HEK293 (cell line): ENCODE measurements around the gene TARDBP.

ENCODE experiments used
- AEBP2 ChIP-seq: fragments of 450-650 bp; formaldehyde crosslinking; IDR thresholded peaks from 2 replicates; pipeline ENCODE4 v1.5.1; 2016; ENCODE audit warnings: missing biosample characterization, missing genetic modification characterization, borderline replicate concordance
- FEZF1 ChIP-seq: fragments of 450-650 bp; formaldehyde crosslinking; IDR thresholded peaks from 2 replicates; pipeline ENCODE4 v1.5.1; 2016; ENCODE audit warnings: missing biosample characterization, missing genetic modification characterization
- KLF9 ChIP-seq: fragments of 450-650 bp; formaldehyde crosslinking; IDR thresholded peaks from 2 replicates; pipeline ENCODE4 v1.5.1; 2016; ENCODE audit warnings: missing biosample characterization, missing genetic modification characterization, low read depth
- SCRT1 ChIP-seq: fragments of 450-650 bp; formaldehyde crosslinking; IDR thresholded peaks from 2 replicates; pipeline ENCODE4 v1.5.1; 2016; ENCODE audit warnings: missing biosample characterization, missing genetic modification characterization, borderline replicate concordance
- ZBTB1 ChIP-seq: fragments of 450-650 bp; formaldehyde crosslinking; IDR thresholded peaks from 2 replicates; pipeline ENCODE4 v1.5.1; 2016; ENCODE audit warnings: missing biosample characterization, missing genetic modification characterization
- ZBTB7A ChIP-seq: fragments of 450-650 bp; formaldehyde crosslinking; IDR thresholded peaks from 2 replicates; pipeline ENCODE4 v1.5.1; 2016; ENCODE audit warnings: low read depth, missing biosample characterization, missing genetic modification characterization
- ZEB2 ChIP-seq: fragments of 450-650 bp; formaldehyde crosslinking; IDR thresholded peaks from 2 replicates; pipeline ENCODE4 v1.5.1; 2016; ENCODE audit warnings: missing biosample characterization, missing genetic modification characterization
- ZIC2 ChIP-seq: fragments of 450-650 bp; formaldehyde crosslinking; IDR thresholded peaks from 2 replicates; pipeline ENCODE4 v1.5.1; 2016; ENCODE audit warnings: missing biosample characterization, missing genetic modification characterization
- ZNF138 ChIP-seq: fragments of 450-650 bp; formaldehyde crosslinking; IDR thresholded peaks from 2 replicates; pipeline ENCODE4 v1.5.1; 2016; ENCODE audit warnings: missing biosample characterization, missing genetic modification characterization, borderline replicate concordance
- ZNF146 ChIP-seq: fragments of 450-650 bp; formaldehyde crosslinking; IDR thresholded peaks from 2 replicates; pipeline ENCODE4 v1.5.1; 2016; ENCODE audit warnings: missing biosample characterization, missing genetic modification characterization
- ZNF221 ChIP-seq: fragments of 450-650 bp; formaldehyde crosslinking; IDR thresholded peaks from 2 replicates; pipeline ENCODE4 v1.5.1; 2017; ENCODE audit warnings: missing biosample characterization, missing genetic modification characterization, borderline replicate concordance
- ZNF239 ChIP-seq: fragments of 450-650 bp; formaldehyde crosslinking; IDR thresholded peaks from 2 replicates; pipeline ENCODE4 v1.5.1; 2016; ENCODE audit warnings: missing biosample characterization, missing genetic modification characterization
- ZNF248 ChIP-seq: fragments of 450-650 bp; formaldehyde crosslinking; IDR thresholded peaks from 2 replicates; pipeline ENCODE4 v1.5.1; 2017; ENCODE audit warnings: missing biosample characterization, missing genetic modification characterization
- ZNF335 ChIP-seq: fragments of 450-650 bp; formaldehyde crosslinking; conservative IDR thresholded peaks from 2 replicates; pipeline ENCODE4 v1.5.1; 2016; ENCODE audit warnings: missing biosample characterization, missing genetic modification characterization
- ZNF37A ChIP-seq: fragments of 450-650 bp; IDR thresholded peaks from 2 replicates; pipeline ENCODE4 v1.5.1; 2018; ENCODE audit warnings: missing biosample characterization, missing genetic modification characterization
- ZNF433 ChIP-seq: fragments of 450-650 bp; formaldehyde crosslinking; IDR thresholded peaks from 2 replicates; pipeline ENCODE4 v1.5.1; 2016; ENCODE audit warnings: missing biosample characterization, missing genetic modification characterization, low read depth
- ZNF488 ChIP-seq: fragments of 450-650 bp; formaldehyde crosslinking; IDR thresholded peaks from 2 replicates; pipeline ENCODE4 v1.5.1; 2016; ENCODE audit warnings: missing biosample characterization, missing genetic modification characterization
- ZNF510 ChIP-seq: fragments of 450-650 bp; formaldehyde crosslinking; IDR thresholded peaks from 2 replicates; pipeline ENCODE4 v1.5.1; 2018; ENCODE audit warnings: mild to moderate bottlenecking, missing genetic modification characterization, missing biosample characterization; ENCODE audit not compliant: insufficient replicate concordance
- ZNF558 ChIP-seq: fragments of 450-650 bp; formaldehyde crosslinking; IDR thresholded peaks from 2 replicates; pipeline ENCODE4 v1.5.1; 2016; ENCODE audit warnings: missing biosample characterization, missing genetic modification characterization
- ZNF596 ChIP-seq: fragments of 450-650 bp; IDR thresholded peaks from 2 replicates; pipeline ENCODE4 v1.5.0; 2018; ENCODE audit warnings: missing biosample characterization, mild to moderate bottlenecking, missing genetic modification characterization, moderate library complexity
- ZNF624 ChIP-seq: fragments of 450-650 bp; formaldehyde crosslinking; IDR thresholded peaks from 2 replicates; pipeline ENCODE4 v1.5.1; 2017; ENCODE audit warnings: missing biosample characterization, missing genetic modification characterization
- ZNF76 ChIP-seq: fragments of 450-650 bp; formaldehyde crosslinking; IDR thresholded peaks from 2 replicates; pipeline ENCODE4; 2016; ENCODE audit warnings: low read depth, missing biosample characterization, missing genetic modification characterization, borderline replicate concordance
- ZSCAN18 ChIP-seq: fragments of 450-650 bp; formaldehyde crosslinking; IDR thresholded peaks from 2 replicates; pipeline ENCODE4 v1.5.1; 2016; ENCODE audit warnings: missing biosample characterization, missing genetic modification characterization
- TF ChIP-seq, protein P1 (sequence below): sonication (generic); formaldehyde crosslinking; IDR thresholded peaks from 2 replicates; pipeline ENCODE4 v1.8.1; 2022; ENCODE audit warnings: mild to moderate bottlenecking, moderate library complexity, missing genetic modification reagents
- TF ChIP-seq, protein P2 (sequence below): fragments of 450-650 bp; IDR thresholded peaks from 2 replicates; pipeline ENCODE4 v1.5.1; 2018; ENCODE audit warnings: missing biosample characterization, missing genetic modification characterization
- TF ChIP-seq, protein P3 (sequence below): fragments of 450-650 bp; formaldehyde crosslinking; IDR thresholded peaks from 2 replicates; pipeline ENCODE4 v1.5.1; 2016; ENCODE audit warnings: missing biosample characterization, missing genetic modification characterization, borderline replicate concordance
- TF ChIP-seq, protein P4 (sequence below): fragments of 450-650 bp; formaldehyde crosslinking; IDR thresholded peaks from 2 replicates; pipeline ENCODE4 v1.5.1; 2016; ENCODE audit warnings: missing biosample characterization, missing genetic modification characterization

TARDBP gene

GRCh38 chr1:11059968-11060830 is 47.7 kb downstream of the TARDBP start, which contains the start of gene SRM (continued):
- TF ChIP-seq SCRT1 (tag by site-specific recombination) (no peak), ZNF510 (tag by site-specific recombination) (no peak), ZNF76 (no peak), ZNF37A (no peak), ZSCAN18 (no peak), ZNF488 (tag by site-specific recombination) (no peak), ZNF558 (tag by site-specific recombination) (no peak), ZBTB1 (tag by site-specific recombination) (no peak), ZEB2 (tag by site-specific recombination) (peak; percentile 79), ZNF146 (tag by site-specific recombination) (no peak), ZIC2 (no peak), KLF9 (tag by site-specific recombination) (peak; percentile 30; the same call in 1 of the 2 replicates), FEZF1 (no peak), ZNF248 (tag by site-specific recombination) (no peak), ZNF221 (no peak), ZNF138 (tag by site-specific recombination) (no peak), ZNF596 (no peak), AEBP2 (tag by site-specific recombination) (no peak), ZNF239 (tag by site-specific recombination) (no peak), ZNF335 (tag by site-specific recombination) (peak; percentile 72), ZNF433 (tag by site-specific recombination) (no peak), ZNF624 (tag by site-specific recombination) (no peak), ZBTB7A (tag by site-specific recombination) (0 out of 2 replicates have a peak, but pooled peaks have one; percentile 36)
- TF ChIP-seq, protein P1, sequence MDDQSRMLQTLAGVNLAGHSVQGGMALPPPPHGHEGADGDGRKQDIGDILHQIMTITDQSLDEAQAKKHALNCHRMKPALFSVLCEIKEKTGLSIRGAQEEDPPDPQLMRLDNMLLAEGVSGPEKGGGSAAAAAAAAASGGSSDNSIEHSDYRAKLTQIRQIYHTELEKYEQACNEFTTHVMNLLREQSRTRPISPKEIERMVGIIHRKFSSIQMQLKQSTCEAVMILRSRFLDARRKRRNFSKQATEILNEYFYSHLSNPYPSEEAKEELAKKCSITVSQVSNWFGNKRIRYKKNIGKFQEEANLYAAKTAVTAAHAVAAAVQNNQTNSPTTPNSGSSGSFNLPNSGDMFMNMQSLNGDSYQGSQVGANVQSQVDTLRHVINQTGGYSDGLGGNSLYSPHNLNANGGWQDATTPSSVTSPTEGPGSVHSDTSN (CRISPR knock-in tag): peak; percentile 55; the same call in 1 of the 2 replicates
- TF ChIP-seq, protein P2, sequence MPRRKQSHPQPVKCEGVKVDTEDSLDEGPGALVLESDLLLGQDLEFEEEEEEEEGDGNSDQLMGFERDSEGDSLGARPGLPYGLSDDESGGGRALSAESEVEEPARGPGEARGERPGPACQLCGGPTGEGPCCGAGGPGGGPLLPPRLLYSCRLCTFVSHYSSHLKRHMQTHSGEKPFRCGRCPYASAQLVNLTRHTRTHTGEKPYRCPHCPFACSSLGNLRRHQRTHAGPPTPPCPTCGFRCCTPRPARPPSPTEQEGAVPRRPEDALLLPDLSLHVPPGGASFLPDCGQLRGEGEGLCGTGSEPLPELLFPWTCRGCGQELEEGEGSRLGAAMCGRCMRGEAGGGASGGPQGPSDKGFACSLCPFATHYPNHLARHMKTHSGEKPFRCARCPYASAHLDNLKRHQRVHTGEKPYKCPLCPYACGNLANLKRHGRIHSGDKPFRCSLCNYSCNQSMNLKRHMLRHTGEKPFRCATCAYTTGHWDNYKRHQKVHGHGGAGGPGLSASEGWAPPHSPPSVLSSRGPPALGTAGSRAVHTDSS (tag by site-specific recombination): no peak
- TF ChIP-seq, protein P3, sequence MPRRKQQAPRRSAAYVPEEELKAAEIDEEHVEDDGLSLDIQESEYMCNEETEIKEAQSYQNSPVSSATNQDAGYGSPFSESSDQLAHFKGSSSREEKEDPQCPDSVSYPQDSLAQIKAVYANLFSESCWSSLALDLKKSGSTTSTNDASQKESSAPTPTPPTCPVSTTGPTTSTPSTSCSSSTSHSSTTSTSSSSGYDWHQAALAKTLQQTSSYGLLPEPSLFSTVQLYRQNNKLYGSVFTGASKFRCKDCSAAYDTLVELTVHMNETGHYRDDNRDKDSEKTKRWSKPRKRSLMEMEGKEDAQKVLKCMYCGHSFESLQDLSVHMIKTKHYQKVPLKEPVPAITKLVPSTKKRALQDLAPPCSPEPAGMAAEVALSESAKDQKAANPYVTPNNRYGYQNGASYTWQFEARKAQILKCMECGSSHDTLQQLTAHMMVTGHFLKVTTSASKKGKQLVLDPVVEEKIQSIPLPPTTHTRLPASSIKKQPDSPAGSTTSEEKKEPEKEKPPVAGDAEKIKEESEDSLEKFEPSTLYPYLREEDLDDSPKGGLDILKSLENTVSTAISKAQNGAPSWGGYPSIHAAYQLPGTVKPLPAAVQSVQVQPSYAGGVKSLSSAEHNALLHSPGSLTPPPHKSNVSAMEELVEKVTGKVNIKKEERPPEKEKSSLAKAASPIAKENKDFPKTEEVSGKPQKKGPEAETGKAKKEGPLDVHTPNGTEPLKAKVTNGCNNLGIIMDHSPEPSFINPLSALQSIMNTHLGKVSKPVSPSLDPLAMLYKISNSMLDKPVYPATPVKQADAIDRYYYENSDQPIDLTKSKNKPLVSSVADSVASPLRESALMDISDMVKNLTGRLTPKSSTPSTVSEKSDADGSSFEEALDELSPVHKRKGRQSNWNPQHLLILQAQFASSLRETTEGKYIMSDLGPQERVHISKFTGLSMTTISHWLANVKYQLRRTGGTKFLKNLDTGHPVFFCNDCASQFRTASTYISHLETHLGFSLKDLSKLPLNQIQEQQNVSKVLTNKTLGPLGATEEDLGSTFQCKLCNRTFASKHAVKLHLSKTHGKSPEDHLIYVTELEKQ (tag by site-specific recombination): no peak
- TF ChIP-seq, protein P4, sequence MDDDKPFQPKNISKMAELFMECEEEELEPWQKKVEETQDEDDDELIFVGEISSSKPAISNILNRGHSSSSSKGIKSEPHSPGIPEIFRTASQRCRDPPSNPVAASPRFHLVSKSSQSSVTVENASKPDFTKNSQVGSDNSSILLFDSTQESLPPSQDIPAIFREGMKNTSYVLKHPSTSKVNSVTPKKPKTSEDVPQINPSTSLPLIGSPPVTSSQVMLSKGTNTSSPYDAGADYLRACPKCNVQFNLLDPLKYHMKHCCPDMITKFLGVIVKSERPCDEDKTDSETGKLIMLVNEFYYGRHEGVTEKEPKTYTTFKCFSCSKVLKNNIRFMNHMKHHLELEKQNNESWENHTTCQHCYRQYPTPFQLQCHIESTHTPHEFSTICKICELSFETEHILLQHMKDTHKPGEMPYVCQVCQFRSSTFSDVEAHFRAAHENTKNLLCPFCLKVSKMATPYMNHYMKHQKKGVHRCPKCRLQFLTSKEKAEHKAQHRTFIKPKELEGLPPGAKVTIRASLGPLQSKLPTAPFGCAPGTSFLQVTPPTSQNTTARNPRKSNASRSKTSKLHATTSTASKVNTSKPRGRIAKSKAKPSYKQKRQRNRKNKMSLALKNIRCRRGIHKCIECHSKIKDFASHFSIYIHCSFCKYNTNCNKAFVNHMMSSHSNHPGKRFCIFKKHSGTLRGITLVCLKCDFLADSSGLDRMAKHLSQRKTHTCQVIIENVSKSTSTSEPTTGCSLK: no peak
